WTC11 (cell line): Measurements from ENCODE around the gene SCRN3. TPM values are rescaled to one million over a fixed set of nuclear protein-coding genes. Genes with fewer than 3 reads are reported as not detected.

ENCODE experiments used
- ATAC-seq: fragments of 200-7000 bp; cut with Tn5 transposase; 2 replicates; pipeline ENCODE4 v1.10.0; 2021; ENCODE audit warnings: mild to moderate bottlenecking, moderate library complexity
- CTCF ChIA-PET: fragments of 300-600 bp; sonication (Branson Sonifier 250); formaldehyde crosslinking; loops from one replicate; lab custom pipeline; 2021; ENCODE audit warnings: antibody characterized with exemption; lab: Charles Lee
- POLR2A ChIA-PET: fragments of 350-600 bp; sonication (Branson Sonifier 250); formaldehyde crosslinking; loops from one replicate; lab custom pipeline; 2021; ENCODE audit warnings: antibody characterized with exemption; lab: Charles Lee
- DNase-seq: peaks from one replicate; pipeline ENCODE4 v3.0.0; 2021; ENCODE audit warnings: low spot score
- H3K27ac Mint-ChIP-seq: 2 replicates; pipeline ENCODE4 v1.8.0; 2021; ENCODE audit warnings: mixed read lengths
- H3K27me3 Mint-ChIP-seq: 2 replicates; pipeline ENCODE4 v1.8.0; 2021; ENCODE audit warnings: low read depth, mild to moderate bottlenecking, moderate library complexity, mixed read lengths
- H3K36me3 Mint-ChIP-seq: 2 replicates; pipeline ENCODE4 v1.8.0; 2021; ENCODE audit warnings: mixed read lengths
- H3K4me1 Mint-ChIP-seq: 2 replicates; pipeline ENCODE4 v1.8.0; 2022; ENCODE audit warnings: mixed read lengths
- H3K4me3 Mint-ChIP-seq: 2 replicates; pipeline ENCODE4 v1.8.0; 2021; ENCODE audit warnings: mild to moderate bottlenecking, moderate library complexity, mixed read lengths
- H3K9me3 Mint-ChIP-seq: 2 replicates; pipeline ENCODE4 v1.8.0; 2021; ENCODE audit warnings: mixed read lengths
- ATF1 ChIP-seq: sonication (generic); formaldehyde crosslinking; IDR thresholded peaks from 2 replicates; pipeline ENCODE4 v1.8.1; 2023; ENCODE audit warnings: mild to moderate bottlenecking, moderate library complexity, missing genetic modification reagents
- CREB1 ChIP-seq: sonication (generic); formaldehyde crosslinking; IDR thresholded peaks from 2 replicates; pipeline ENCODE4 v1.8.0; 2023; ENCODE audit warnings: mild to moderate bottlenecking, missing genetic modification reagents
- ELF4 ChIP-seq: sonication (generic); formaldehyde crosslinking; IDR thresholded peaks from 2 replicates; pipeline ENCODE4 v1.8.1; 2022; ENCODE audit warnings: low read depth, mild to moderate bottlenecking, moderate library complexity, missing genetic modification reagents
- ESRRA ChIP-seq: sonication (generic); formaldehyde crosslinking; IDR thresholded peaks from 2 replicates; pipeline ENCODE4 v1.8.1; 2022; ENCODE audit warnings: mild to moderate bottlenecking, missing genetic modification reagents, borderline replicate concordance
- GRHL2 ChIP-seq: fragments of 250-450 bp; sonication (Bioruptor Pico); IDR thresholded peaks from 2 replicates; pipeline ENCODE4 v1.8.0; 2022; ENCODE audit warnings: mild to moderate bottlenecking, moderate library complexity; ENCODE audit not compliant: insufficient replicate concordance, severe bottlenecking
- IRF2 ChIP-seq: sonication (generic); formaldehyde crosslinking; IDR thresholded peaks from 2 replicates; pipeline ENCODE4 v1.8.0; 2022; ENCODE audit warnings: low read depth, missing genetic modification reagents, borderline replicate concordance
- KAT7 ChIP-seq: sonication (generic); formaldehyde crosslinking; IDR thresholded peaks from 2 replicates; pipeline ENCODE4 v1.8.1; 2023; ENCODE audit warnings: missing genetic modification reagents, mild to moderate bottlenecking, borderline replicate concordance
- MYBL2 ChIP-seq: sonication (generic); formaldehyde crosslinking; IDR thresholded peaks from 2 replicates; pipeline ENCODE4 v1.8.1; 2023; ENCODE audit warnings: mild to moderate bottlenecking, moderate library complexity, missing genetic modification reagents
- NFATC4 ChIP-seq: fragments of 250-450 bp; sonication (Bioruptor Pico); IDR thresholded peaks from 2 replicates; pipeline ENCODE4 v1.9.0; 2021; ENCODE audit warnings: mild to moderate bottlenecking
- RELA ChIP-seq: sonication (generic); formaldehyde crosslinking; IDR thresholded peaks from 2 replicates; pipeline ENCODE4 v1.8.1; 2022; ENCODE audit warnings: missing genetic modification reagents, mild to moderate bottlenecking, borderline replicate concordance
- SMAD3 ChIP-seq: sonication (generic); formaldehyde crosslinking; IDR thresholded peaks from 2 replicates; pipeline ENCODE4 v1.8.0; 2022; ENCODE audit warnings: missing genetic modification reagents, mild to moderate bottlenecking, borderline replicate concordance
- ZNF263 ChIP-seq: sonication (generic); formaldehyde crosslinking; IDR thresholded peaks from 2 replicates; pipeline ENCODE4 v1.8.1; 2022; ENCODE audit warnings: low read depth, mild to moderate bottlenecking, moderate library complexity, missing genetic modification reagents
- ZNF396 ChIP-seq: fragments of 250-450 bp; sonication (Bioruptor Pico); IDR thresholded peaks from 2 replicates; pipeline ENCODE4 v1.8.0; 2021; ENCODE audit warnings: mild to moderate bottlenecking, moderate library complexity, borderline replicate concordance
- ZNF416 ChIP-seq: fragments of 250-450 bp; sonication (Bioruptor Pico); IDR thresholded peaks from 2 replicates; pipeline ENCODE4 v1.9.0; 2021; ENCODE audit warnings: mild to moderate bottlenecking, inconsistent platforms
- total RNA-seq: library from RNA; stranded (reverse); gene quantifications from 3 replicates; pipeline ENCODE4 v1.2.3, GENCODE V29; 2021
- TF ChIP-seq, protein P1 (sequence below): fragments of 250-450 bp; sonication (Bioruptor Pico); IDR thresholded peaks from 2 replicates; pipeline ENCODE4 v1.9.0; 2021; ENCODE audit warnings: mild to moderate bottlenecking
- TF ChIP-seq, protein P2 (sequence below): fragments of 200-600 bp; IDR thresholded peaks from 2 replicates; pipeline ENCODE4 v1.8.0; 2022; ENCODE audit warnings: antibody characterized with exemption
- TF ChIP-seq, protein P3 (sequence below): sonication (generic); formaldehyde crosslinking; IDR thresholded peaks from 2 replicates; pipeline ENCODE4 v1.8.1; 2023; ENCODE audit warnings: mild to moderate bottlenecking, moderate library complexity, missing genetic modification reagents
- TF ChIP-seq, protein P4 (sequence below): sonication (generic); formaldehyde crosslinking; IDR thresholded peaks from 2 replicates; pipeline ENCODE4 v1.8.1; 2023; ENCODE audit warnings: mild to moderate bottlenecking, missing genetic modification reagents, borderline replicate concordance
- TF ChIP-seq, protein P5 (sequence below): fragments of 250-450 bp; sonication (Bioruptor Pico); IDR thresholded peaks from 2 replicates; pipeline ENCODE4 v1.9.0; 2021; ENCODE audit warnings: mild to moderate bottlenecking
- TF ChIP-seq, protein P6 (sequence below): sonication (generic); formaldehyde crosslinking; IDR thresholded peaks from 2 replicates; pipeline ENCODE4 v1.8.1; 2022; ENCODE audit warnings: missing genetic modification reagents, borderline replicate concordance

The SCRN3 gene
- total RNA-seq, 1 experiment from 2014 or later = 8.0 TPM

DNA sequence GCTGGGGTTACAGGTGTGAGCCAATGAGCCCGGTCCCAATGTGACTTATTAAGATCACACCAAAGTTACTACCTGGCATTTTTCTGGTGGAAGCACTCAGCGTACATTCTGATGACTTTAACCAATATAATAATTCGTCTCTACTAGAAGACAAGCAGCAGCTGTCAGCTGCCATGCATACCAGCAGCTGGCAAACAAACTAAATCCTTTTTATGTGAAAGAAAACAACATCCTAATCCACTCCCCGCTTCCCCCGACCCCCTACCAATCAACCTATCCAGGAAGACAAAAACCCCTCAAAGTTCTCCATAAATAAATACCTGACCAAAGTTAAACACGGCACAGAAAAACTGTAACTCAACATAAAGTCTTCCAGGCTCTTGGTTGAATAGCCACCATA, 49.2 kb downstream of the SCRN3 start:
- H3K4me3 Mint-ChIP-seq = no peak overlapping the region
- DNase-seq = no peak
- ATAC-seq = no peak
- H3K27ac Mint-ChIP-seq = no peak overlapping the region
- ChIA-PET POLR2A (no interaction called here), CTCF (interaction anchor here (1.0 kb wide), 1 partner anchor 18 kb away, joined by 3 read pairs; no protein-coding TSS in a partner anchor)
- H3K9me3 Mint-ChIP-seq = no peaks in the 10 kb centered on the region
- no peak for TF ChIP-seq KAT7 (CRISPR knock-in tag)
- H3K36me3 Mint-ChIP-seq = no peaks in the 10 kb centered on the region
- H3K4me1 Mint-ChIP-seq = peaks cover 11% of the 10 kb centered on the region
- H3K27me3 Mint-ChIP-seq = no peaks in the 10 kb centered on the region

DNA sequence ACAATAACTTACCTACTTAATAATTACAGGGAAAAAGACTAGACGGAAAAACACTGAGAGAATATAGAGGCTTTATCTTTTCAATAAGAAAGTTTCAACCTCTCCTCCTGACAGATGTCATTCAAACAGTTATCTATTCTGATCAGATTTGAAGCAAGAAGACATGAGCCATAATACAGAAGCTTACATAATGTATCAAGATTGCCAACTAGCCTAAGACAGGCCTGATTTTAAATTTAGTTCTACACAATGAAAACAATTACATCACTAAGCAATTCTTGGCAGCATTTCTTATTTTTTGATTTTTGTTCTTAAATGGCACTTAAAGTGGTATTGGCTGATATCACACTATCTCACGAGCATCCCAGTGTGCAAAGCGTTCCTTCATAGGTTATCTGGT, 49.7 kb downstream of the SCRN3 start:
- peaks cover 11% of the 10 kb centered on the region for H3K4me1 Mint-ChIP-seq
- CTCF ChIA-PET = interaction anchor here (2.4 kb wide), 1 partner anchor 17 kb away, joined by 17 read pairs; no protein-coding TSS in a partner anchor
- no peaks in the 10 kb centered on the region for H3K9me3 Mint-ChIP-seq
- POLR2A ChIA-PET = no interaction called here
- H3K36me3 Mint-ChIP-seq = no peaks in the 10 kb centered on the region
- H3K27ac Mint-ChIP-seq = no peak overlapping the region
- ATAC-seq = no peak
- H3K27me3 Mint-ChIP-seq = no peaks in the 10 kb centered on the region
- DNase-seq = no peak
- no peak overlapping the region for H3K4me3 Mint-ChIP-seq
- TF ChIP-seq MYBL2 (CRISPR knock-in tag) (no peak), ZNF396 (CRISPR knock-in tag) (no peak), ZNF263 (no peak), NFATC4 (CRISPR knock-in tag) (no peak), SMAD3 (CRISPR knock-in tag) (no peak), ELF4 (CRISPR knock-in tag) (no peak), ZNF416 (CRISPR knock-in tag) (no peak)
- TF ChIP-seq, protein P1, sequence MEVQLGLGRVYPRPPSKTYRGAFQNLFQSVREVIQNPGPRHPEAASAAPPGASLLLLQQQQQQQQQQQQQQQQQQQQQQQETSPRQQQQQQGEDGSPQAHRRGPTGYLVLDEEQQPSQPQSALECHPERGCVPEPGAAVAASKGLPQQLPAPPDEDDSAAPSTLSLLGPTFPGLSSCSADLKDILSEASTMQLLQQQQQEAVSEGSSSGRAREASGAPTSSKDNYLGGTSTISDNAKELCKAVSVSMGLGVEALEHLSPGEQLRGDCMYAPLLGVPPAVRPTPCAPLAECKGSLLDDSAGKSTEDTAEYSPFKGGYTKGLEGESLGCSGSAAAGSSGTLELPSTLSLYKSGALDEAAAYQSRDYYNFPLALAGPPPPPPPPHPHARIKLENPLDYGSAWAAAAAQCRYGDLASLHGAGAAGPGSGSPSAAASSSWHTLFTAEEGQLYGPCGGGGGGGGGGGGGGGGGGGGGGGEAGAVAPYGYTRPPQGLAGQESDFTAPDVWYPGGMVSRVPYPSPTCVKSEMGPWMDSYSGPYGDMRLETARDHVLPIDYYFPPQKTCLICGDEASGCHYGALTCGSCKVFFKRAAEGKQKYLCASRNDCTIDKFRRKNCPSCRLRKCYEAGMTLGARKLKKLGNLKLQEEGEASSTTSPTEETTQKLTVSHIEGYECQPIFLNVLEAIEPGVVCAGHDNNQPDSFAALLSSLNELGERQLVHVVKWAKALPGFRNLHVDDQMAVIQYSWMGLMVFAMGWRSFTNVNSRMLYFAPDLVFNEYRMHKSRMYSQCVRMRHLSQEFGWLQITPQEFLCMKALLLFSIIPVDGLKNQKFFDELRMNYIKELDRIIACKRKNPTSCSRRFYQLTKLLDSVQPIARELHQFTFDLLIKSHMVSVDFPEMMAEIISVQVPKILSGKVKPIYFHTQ (CRISPR knock-in tag) = no peak
- TF ChIP-seq, protein P2, sequence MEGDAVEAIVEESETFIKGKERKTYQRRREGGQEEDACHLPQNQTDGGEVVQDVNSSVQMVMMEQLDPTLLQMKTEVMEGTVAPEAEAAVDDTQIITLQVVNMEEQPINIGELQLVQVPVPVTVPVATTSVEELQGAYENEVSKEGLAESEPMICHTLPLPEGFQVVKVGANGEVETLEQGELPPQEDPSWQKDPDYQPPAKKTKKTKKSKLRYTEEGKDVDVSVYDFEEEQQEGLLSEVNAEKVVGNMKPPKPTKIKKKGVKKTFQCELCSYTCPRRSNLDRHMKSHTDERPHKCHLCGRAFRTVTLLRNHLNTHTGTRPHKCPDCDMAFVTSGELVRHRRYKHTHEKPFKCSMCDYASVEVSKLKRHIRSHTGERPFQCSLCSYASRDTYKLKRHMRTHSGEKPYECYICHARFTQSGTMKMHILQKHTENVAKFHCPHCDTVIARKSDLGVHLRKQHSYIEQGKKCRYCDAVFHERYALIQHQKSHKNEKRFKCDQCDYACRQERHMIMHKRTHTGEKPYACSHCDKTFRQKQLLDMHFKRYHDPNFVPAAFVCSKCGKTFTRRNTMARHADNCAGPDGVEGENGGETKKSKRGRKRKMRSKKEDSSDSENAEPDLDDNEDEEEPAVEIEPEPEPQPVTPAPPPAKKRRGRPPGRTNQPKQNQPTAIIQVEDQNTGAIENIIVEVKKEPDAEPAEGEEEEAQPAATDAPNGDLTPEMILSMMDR = no peak
- TF ChIP-seq, protein P3, sequence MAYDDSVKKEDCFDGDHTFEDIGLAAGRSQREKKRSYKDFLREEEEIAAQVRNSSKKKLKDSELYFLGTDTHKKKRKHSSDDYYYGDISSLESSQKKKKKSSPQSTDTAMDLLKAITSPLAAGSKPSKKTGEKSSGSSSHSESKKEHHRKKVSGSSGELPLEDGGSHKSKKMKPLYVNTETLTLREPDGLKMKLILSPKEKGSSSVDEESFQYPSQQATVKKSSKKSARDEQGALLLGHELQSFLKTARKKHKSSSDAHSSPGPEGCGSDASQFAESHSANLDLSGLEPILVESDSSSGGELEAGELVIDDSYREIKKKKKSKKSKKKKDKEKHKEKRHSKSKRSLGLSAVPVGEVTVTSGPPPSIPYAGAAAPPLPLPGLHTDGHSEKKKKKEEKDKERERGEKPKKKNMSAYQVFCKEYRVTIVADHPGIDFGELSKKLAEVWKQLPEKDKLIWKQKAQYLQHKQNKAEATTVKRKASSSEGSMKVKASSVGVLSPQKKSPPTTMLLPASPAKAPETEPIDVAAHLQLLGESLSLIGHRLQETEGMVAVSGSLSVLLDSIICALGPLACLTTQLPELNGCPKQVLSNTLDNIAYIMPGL (CRISPR knock-in tag) = no peak
- TF ChIP-seq, protein P4, sequence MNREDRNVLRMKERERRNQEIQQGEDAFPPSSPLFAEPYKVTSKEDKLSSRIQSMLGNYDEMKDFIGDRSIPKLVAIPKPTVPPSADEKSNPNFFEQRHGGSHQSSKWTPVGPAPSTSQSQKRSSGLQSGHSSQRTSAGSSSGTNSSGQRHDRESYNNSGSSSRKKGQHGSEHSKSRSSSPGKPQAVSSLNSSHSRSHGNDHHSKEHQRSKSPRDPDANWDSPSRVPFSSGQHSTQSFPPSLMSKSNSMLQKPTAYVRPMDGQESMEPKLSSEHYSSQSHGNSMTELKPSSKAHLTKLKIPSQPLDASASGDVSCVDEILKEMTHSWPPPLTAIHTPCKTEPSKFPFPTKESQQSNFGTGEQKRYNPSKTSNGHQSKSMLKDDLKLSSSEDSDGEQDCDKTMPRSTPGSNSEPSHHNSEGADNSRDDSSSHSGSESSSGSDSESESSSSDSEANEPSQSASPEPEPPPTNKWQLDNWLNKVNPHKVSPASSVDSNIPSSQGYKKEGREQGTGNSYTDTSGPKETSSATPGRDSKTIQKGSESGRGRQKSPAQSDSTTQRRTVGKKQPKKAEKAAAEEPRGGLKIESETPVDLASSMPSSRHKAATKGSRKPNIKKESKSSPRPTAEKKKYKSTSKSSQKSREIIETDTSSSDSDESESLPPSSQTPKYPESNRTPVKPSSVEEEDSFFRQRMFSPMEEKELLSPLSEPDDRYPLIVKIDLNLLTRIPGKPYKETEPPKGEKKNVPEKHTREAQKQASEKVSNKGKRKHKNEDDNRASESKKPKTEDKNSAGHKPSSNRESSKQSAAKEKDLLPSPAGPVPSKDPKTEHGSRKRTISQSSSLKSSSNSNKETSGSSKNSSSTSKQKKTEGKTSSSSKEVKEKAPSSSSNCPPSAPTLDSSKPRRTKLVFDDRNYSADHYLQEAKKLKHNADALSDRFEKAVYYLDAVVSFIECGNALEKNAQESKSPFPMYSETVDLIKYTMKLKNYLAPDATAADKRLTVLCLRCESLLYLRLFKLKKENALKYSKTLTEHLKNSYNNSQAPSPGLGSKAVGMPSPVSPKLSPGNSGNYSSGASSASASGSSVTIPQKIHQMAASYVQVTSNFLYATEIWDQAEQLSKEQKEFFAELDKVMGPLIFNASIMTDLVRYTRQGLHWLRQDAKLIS (CRISPR knock-in tag) = no peak

DNA sequence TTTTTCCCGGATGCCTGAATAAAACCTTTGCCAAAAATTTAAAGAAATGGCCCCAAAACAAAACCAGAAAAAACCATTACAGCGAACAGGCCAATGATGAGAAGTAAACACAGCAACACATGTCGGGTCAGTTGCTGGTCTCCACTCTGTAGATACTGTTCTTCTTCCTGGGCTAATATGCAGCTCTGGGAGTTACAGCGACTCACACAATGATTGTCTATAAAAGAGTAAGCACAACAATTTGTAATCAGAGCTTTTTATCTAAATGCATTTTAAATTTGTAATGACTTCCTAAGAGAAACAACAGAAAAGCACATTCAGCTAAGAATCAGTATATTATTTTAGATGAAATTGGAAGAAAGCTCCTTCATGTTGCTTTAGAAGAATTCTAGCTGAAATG, 51.0 kb downstream of the SCRN3 start:
- ATAC-seq (no peak), DNase-seq (no peak)
- no peaks in the 10 kb centered on the region for H3K36me3 Mint-ChIP-seq
- H3K4me3 Mint-ChIP-seq = no peak overlapping the region
- H3K9me3 Mint-ChIP-seq = no peaks in the 10 kb centered on the region
- POLR2A ChIA-PET = no interaction called here
- CTCF ChIA-PET = interaction anchor here (2.4 to 2.5 kb wide), 2 partner anchors 16 to 100 kb away, joined by 6 to 17 read pairs; no protein-coding TSS in a partner anchor
- peaks cover 11% of the 10 kb centered on the region for H3K4me1 Mint-ChIP-seq
- H3K27me3 Mint-ChIP-seq = no peaks in the 10 kb centered on the region
- TF ChIP-seq ATF1 (CRISPR knock-in tag) (no peak), GRHL2 (CRISPR knock-in tag) (no peak), ELF4 (CRISPR knock-in tag) (no peak), IRF2 (CRISPR knock-in tag) (no peak), CREB1 (CRISPR knock-in tag) (no peak), ESRRA (no peak), RELA (CRISPR knock-in tag) (no peak), ZNF263 (no peak)
- TF ChIP-seq, protein P5, sequence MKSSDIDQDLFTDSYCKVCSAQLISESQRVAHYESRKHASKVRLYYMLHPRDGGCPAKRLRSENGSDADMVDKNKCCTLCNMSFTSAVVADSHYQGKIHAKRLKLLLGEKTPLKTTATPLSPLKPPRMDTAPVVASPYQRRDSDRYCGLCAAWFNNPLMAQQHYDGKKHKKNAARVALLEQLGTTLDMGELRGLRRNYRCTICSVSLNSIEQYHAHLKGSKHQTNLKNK (CRISPR knock-in tag) = no peak
- TF ChIP-seq, protein P6, sequence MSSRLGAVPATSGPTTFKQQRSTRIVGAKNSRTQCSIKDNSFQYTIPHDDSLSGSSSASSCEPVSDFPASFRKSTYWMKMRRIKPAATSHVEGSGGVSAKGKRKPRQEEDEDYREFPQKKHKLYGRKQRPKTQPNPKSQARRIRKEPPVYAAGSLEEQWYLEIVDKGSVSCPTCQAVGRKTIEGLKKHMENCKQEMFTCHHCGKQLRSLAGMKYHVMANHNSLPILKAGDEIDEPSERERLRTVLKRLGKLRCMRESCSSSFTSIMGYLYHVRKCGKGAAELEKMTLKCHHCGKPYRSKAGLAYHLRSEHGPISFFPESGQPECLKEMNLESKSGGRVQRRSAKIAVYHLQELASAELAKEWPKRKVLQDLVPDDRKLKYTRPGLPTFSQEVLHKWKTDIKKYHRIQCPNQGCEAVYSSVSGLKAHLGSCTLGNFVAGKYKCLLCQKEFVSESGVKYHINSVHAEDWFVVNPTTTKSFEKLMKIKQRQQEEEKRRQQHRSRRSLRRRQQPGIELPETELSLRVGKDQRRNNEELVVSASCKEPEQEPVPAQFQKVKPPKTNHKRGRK (CRISPR knock-in tag) = no peak
- H3K27ac Mint-ChIP-seq = no peak overlapping the region
